OCI-LY7 (cell line): Measurements from ENCODE around the gene LRPAP1. TPM values are rescaled to one million over a fixed set of nuclear protein-coding genes. Genes with fewer than 3 reads are reported as not detected.

Experiments used
- BruUV-seq: library from RNA; stranded (reverse); fragments of 400-500 nt; replicated peaks from 2 replicates; lab custom pipeline; 2021; lab: Mats Ljungman, UMichigan
- CTCF ChIA-PET: fragments of 300-600 bp; sonication (Branson Sonifier 250); formaldehyde crosslinking; loops from one replicate; lab custom pipeline; 2022; ENCODE audit warnings: antibody characterized with exemption; ENCODE audit not compliant: unreplicated experiment; lab: Charles Lee
- POLR2A ChIA-PET: fragments of 300-600 bp; sonication (Branson Sonifier 250); formaldehyde crosslinking; loops from one replicate; lab custom pipeline; 2022; ENCODE audit warnings: antibody characterized with exemption; lab: Charles Lee
- DNase-seq: peaks from one replicate; pipeline ENCODE4 v3.0.0-alpha.2; 2015; ENCODE audit warnings: low spot score
- H2AFZ ChIP-seq: fragments of 200-600 bp; sonication (generic), shearing (Covaris generic); 2 replicates; pipeline ENCODE4 v1.6.1; 2014; ENCODE audit warnings: mild to moderate bottlenecking, antibody characterized with exemption, low read length, moderate library complexity
- H3K27ac ChIP-seq: fragments of 200-600 bp; sonication (generic); 2 replicates; pipeline ENCODE4 v1.5.1; 2014; ENCODE audit warnings: mixed run types, low read depth, mild to moderate bottlenecking, moderate library complexity, low read length, inconsistent platforms; ENCODE audit not compliant: poor library complexity, severe bottlenecking
- H3K36me3 ChIP-seq: fragments of 200-600 bp; sonication (generic); 2 replicates; pipeline ENCODE4 v1.6.1; 2014; ENCODE audit warnings: mild to moderate bottlenecking, antibody characterized with exemption, low read length, moderate library complexity, mixed read lengths; ENCODE audit not compliant: insufficient read depth
- H3K4me1 ChIP-seq: fragments of 200-600 bp; sonication (generic); 2 replicates; pipeline ENCODE4 v1.5.1; 2014; ENCODE audit warnings: mild to moderate bottlenecking, low read length; ENCODE audit not compliant: insufficient read depth, poor library complexity, severe bottlenecking
- H3K4me2 ChIP-seq: fragments of 200-600 bp; sonication (generic); 2 replicates; pipeline ENCODE4 v1.6.1; 2014; ENCODE audit warnings: mild to moderate bottlenecking, low read length
- H3K4me3 ChIP-seq: fragments of 200-600 bp; sonication (generic); 2 replicates; pipeline ENCODE4 v1.5.1; 2014; ENCODE audit warnings: mild to moderate bottlenecking, low read depth, low read length; ENCODE audit not compliant: poor library complexity, severe bottlenecking
- H3K79me2 ChIP-seq: fragments of 200-600 bp; sonication (generic); 2 replicates; pipeline ENCODE4 v1.6.1; 2016; ENCODE audit warnings: low read depth, mild to moderate bottlenecking, low read length, moderate library complexity, mixed read lengths; ENCODE audit not compliant: insufficient read depth
- H3K9me2 ChIP-seq: fragments of 200-600 bp; sonication (generic); 2 replicates; pipeline ENCODE4 v1.6.1; 2016; ENCODE audit warnings: mild to moderate bottlenecking, low read length, mixed read lengths; ENCODE audit not compliant: insufficient read depth
- H3K9me3 ChIP-seq: fragments of 200-600 bp; sonication (generic); 2 replicates; pipeline ENCODE4 v1.6.1; 2014; ENCODE audit warnings: mild to moderate bottlenecking, mixed run types, low read length, mixed read lengths
- H4K20me1 ChIP-seq: fragments of 200-600 bp; sonication (generic); 2 replicates; pipeline ENCODE4 v1.6.1; 2014; ENCODE audit warnings: mild to moderate bottlenecking, antibody characterized with exemption, low read length, moderate library complexity, mixed read lengths; ENCODE audit not compliant: insufficient read depth
- CTCF ChIP-seq: fragments of 200-600 bp; sonication (generic); conservative IDR thresholded peaks from 2 replicates; pipeline ENCODE4 v1.5.1; 2014; ENCODE audit warnings: mild to moderate bottlenecking, antibody characterized with exemption, low read length, moderate library complexity, mixed read lengths
- EZH2phosphoT487 ChIP-seq: fragments of 200-600 bp; sonication (generic); IDR thresholded peaks from 2 replicates; pipeline ENCODE4 v1.6.1; 2018; ENCODE audit warnings: low read depth, borderline replicate concordance, mild to moderate bottlenecking, mixed run types, antibody characterized with exemption, low read length, moderate library complexity, mixed read lengths
- intact Hi-C: fragments of 100-400 bp; cut with micrococcal nuclease; formaldehyde crosslinking; loops from one replicate; pipeline ENCODE4 v1.10.0; 2022; ENCODE audit not compliant: unreplicated experiment
- total RNA-seq, 2 experiments: library from RNA; depleted of rRNA in 1 of 2; stranded (reverse); fragments of >200 nt in 1 of 2; shearing (Covaris generic) in 1 of 2; gene quantifications; 2 replicates each; pipeline ENCODE4 v1.2.3, GENCODE V29; 2014 to 2022

The LRPAP1 gene
- total RNA-seq, 2 experiments from 2014 or later = 46.2 to 54.7 TPM

GRCh38 chr4:3485011-3485791, 47.0 kb downstream of the LRPAP1 start:
- Histone ChIP-seq H3K36me3 (no peaks in the 10 kb centered on the region), H4K20me1 (no peaks in the 10 kb centered on the region; the same call in 1 of the 2 replicates), H3K4me2 (peak overlapping the region; percentile 49), H3K9me2 (no peaks in the 10 kb centered on the region), H3K9me3 (no peaks in the 10 kb centered on the region), H3K79me2 (no peaks in the 10 kb centered on the region), H3K4me3 (peak overlapping the region; percentile 21), H2AFZ (no peak overlapping the region; the same call in 1 of the 2 replicates), H3K27ac (no peak overlapping the region), H3K4me1 (peaks cover 31% of the 10 kb centered on the region)
- ChIA-PET CTCF (interaction anchor here (0.5 kb wide), 1 partner anchor 12 kb away, joined by 6 read pairs; no protein-coding TSS in a partner anchor), POLR2A (no interaction called here)
- intact Hi-C loops = no loop called here
- DNase-seq = peak; percentile 57
- no peak for TF ChIP-seq EZH2phosphoT487
- TF ChIP-seq CTCF = no peak
- BruUV-seq = no TSS peak

GRCh38 chr4:3484057-3484973, 47.9 kb downstream of the LRPAP1 start:
- POLR2A ChIA-PET = no interaction called here
- Histone ChIP-seq H2AFZ (no peak overlapping the region; the same call in 1 of the 2 replicates), H3K9me3 (no peaks in the 10 kb centered on the region), H3K36me3 (no peaks in the 10 kb centered on the region), H3K9me2 (no peaks in the 10 kb centered on the region), H4K20me1 (no peaks in the 10 kb centered on the region; the same call in 1 of the 2 replicates), H3K27ac (no peak overlapping the region), H3K4me2 (peak overlapping the region; percentile 49), H3K79me2 (no peaks in the 10 kb centered on the region), H3K4me1 (peaks cover 31% of the 10 kb centered on the region), H3K4me3 (no peak overlapping the region)
- intact Hi-C loops = no loop called here
- no peak for DNase-seq
- TF ChIP-seq CTCF = no peak
- no peak for TF ChIP-seq EZH2phosphoT487
- CTCF ChIA-PET = no interaction called here
- BruUV-seq = no TSS peak
